ENCODE results near the gene PLSCR2.

DNA sequence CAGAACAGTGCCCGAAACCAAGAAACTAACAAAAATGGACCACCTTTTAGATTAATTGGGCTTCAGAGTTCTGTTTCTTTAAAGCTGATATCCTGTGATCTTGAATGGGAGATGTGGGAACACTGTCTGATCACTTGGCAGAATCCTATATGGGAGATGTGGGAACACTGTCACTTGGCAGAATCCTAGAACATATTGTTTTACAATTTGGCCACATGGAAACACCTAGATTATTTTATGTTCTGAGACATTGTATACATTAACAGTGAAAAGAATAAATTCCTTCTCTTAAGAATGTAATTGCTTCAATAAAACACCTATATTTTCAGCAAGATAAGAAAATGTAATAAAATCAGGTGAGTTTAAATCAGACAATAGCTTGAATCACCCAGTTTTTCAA, 30.3 kb upstream of the PLSCR2 start:
- TF ChIP-seq YY1 (IDR thresholded peaks at IDR 0.05; ENCODE audit: insufficient read depth, insufficient read length), result no peak
- no peak for TF ChIP-seq SUZ12 (IDR thresholded peaks at IDR 0.05; ENCODE audit: extremely low read depth, insufficient read depth, insufficient read length)

All from NT2/D1 (cell line).